ENCODE measurements around the gene TMEM39A. TPM values are rescaled to one million over a fixed set of nuclear protein-coding genes. Genes with fewer than 3 reads are reported as not detected.

Gene TMEM39A
- total RNA-seq, 1 donor from 2014 or later, result 66.0 TPM

DNA sequence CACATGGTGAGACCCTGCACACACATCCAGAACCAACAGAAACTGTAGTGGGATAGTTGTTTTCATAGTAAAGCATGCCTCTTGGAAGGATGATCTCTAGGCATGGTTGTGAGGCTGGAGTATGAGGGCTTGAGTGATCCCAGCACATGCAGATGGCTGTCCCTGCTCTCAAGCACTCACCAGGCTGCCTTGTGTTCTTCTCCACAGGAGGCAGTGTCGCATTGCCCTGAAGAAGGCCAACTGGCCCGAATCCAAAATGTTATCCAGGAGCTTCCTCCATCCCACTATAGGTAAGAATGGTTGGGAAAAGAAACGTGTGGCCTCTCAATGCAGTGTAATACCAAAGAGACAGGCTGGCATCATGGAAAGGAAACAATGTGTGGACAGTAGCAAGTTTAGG, 82.7 kb downstream of the TMEM39A start:
- no peaks in the 10 kb centered on the region for H3K4me1 Mint-ChIP-seq (ENCODE audit: unreplicated experiment)
- H3K27me3 Mint-ChIP-seq, result no peaks in the 10 kb centered on the region
- DNase-seq (ENCODE audit: extremely low spot score, unreplicated experiment), result no peak
- no peaks in the 10 kb centered on the region for H3K9me3 Mint-ChIP-seq
- no peak overlapping the region for H3K27ac Mint-ChIP-seq
- peaks cover 6% of the 10 kb centered on the region for H3K36me3 Mint-ChIP-seq
- no peak overlapping the region for H3K4me3 Mint-ChIP-seq
- TF ChIP-seq, protein P1, sequence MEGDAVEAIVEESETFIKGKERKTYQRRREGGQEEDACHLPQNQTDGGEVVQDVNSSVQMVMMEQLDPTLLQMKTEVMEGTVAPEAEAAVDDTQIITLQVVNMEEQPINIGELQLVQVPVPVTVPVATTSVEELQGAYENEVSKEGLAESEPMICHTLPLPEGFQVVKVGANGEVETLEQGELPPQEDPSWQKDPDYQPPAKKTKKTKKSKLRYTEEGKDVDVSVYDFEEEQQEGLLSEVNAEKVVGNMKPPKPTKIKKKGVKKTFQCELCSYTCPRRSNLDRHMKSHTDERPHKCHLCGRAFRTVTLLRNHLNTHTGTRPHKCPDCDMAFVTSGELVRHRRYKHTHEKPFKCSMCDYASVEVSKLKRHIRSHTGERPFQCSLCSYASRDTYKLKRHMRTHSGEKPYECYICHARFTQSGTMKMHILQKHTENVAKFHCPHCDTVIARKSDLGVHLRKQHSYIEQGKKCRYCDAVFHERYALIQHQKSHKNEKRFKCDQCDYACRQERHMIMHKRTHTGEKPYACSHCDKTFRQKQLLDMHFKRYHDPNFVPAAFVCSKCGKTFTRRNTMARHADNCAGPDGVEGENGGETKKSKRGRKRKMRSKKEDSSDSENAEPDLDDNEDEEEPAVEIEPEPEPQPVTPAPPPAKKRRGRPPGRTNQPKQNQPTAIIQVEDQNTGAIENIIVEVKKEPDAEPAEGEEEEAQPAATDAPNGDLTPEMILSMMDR (conservative IDR thresholded peaks at IDR 0.05), result no peak

Other genes with a start within 250 kb of the TMEM39A start
- gene B4GALT4, start 222.7 kb downstream of the TMEM39A start, total RNA-seq (ENCODE audit: low replicate concordance), result 23.9 and 37.2 TPM in 2 replicates
- gene ARHGAP31, start 169.2 kb downstream of the TMEM39A start, total RNA-seq (ENCODE audit: low replicate concordance), result 4.1 and 17.3 TPM in 2 replicates
- 11.4 and 24.1 TPM in 2 replicates for gene POGLUT1, start 5.3 kb upstream of the TMEM39A start, total RNA-seq (ENCODE audit: low replicate concordance)
- gene TIMMDC1, start 34.9 kb upstream of the TMEM39A start, total RNA-seq (ENCODE audit: low replicate concordance), result 114 and 139 TPM in 2 replicates
- 0.10 TPM in 1 of 2 replicates, not detected in the other for gene CD80, start 96.0 kb upstream of the TMEM39A start, total RNA-seq (ENCODE audit: low replicate concordance)
- 2.9 and 3.3 TPM in 2 replicates for gene ADPRH, start 115.9 kb upstream of the TMEM39A start, total RNA-seq (ENCODE audit: low replicate concordance)
- gene PLA1A, start 134.3 kb upstream of the TMEM39A start, total RNA-seq (ENCODE audit: low replicate concordance), result 0.64 and 1.6 TPM in 2 replicates
- 1.4 and 2.6 TPM in 2 replicates for gene POPDC2, start 197.0 kb upstream of the TMEM39A start, total RNA-seq (ENCODE audit: low replicate concordance)
- 28.3 and 32.0 TPM in 2 replicates for gene COX17, start 213.8 kb upstream of the TMEM39A start, total RNA-seq (ENCODE audit: low replicate concordance)
- gene CFAP91, start 239.4 kb upstream of the TMEM39A start, total RNA-seq (ENCODE audit: low replicate concordance), result 2.1 and 19.0 TPM in 2 replicates